Right lobe of liver (tissue), 4 donors: ENCODE measurements around the gene CCDC61.

ENCODE experiments used
- POLR2A ChIP-seq: fragments of 450-650 bp; IDR thresholded peaks from one replicate; pipeline ENCODE4 v1.6.1; 2017; ENCODE audit warnings: antibody characterized with exemption, mild to moderate bottlenecking
- TF ChIP-seq, protein P1 (sequence below), 4 donors: fragments of 200-600 bp in 3 of 4; fragments of 450-650 bp in 1 of 4; IDR thresholded peaks; one replicate each; pipeline versions ENCODE4 v1.5.1 to v1.8.0; 2016 to 2022; ENCODE audit warnings: antibody characterized with exemption in 4 of 4, mild to moderate bottlenecking in 2 of 4
- donor health status: DM: no; HTN: no; CAD: no.
- donor health status: DM: no; HTN: no; CAD: no.
- donor health status: DM: no; HTN: yes; CAD: no.

DNA sequence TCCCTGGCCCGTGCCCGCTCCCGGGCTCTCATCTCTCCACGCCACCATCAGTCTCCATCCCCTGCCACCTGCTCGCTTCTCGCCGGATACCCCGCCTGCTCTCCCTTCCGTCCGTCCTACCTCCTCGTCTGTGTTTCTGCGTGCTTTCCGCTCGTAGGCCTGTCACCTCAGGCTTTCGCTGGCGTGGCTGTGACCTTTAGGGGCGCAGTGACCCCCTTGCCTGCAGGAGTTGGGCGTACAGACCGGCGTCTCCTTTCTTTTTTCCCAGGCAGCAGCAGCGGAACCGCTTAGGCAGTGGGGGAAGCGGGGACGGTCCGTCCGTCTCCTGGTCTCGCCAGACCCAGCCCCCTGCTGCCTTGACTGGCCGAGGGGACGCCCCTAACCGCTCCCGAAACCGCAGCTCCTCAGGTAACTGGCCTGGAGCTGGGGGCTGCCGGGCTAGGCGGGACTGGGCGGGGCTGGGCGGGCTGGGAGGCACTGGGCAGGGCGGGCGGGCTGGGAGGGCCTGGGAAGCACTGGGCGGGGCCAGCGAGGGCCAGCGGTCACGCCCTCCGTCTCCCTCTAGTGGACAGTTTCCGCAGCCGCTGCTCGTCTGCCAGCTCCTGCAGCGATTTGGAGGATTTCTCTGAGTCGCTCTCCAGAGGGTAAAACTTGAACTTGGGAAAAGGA, 21.3 kb downstream of the CCDC61 start:
- TF ChIP-seq, protein P1, sequence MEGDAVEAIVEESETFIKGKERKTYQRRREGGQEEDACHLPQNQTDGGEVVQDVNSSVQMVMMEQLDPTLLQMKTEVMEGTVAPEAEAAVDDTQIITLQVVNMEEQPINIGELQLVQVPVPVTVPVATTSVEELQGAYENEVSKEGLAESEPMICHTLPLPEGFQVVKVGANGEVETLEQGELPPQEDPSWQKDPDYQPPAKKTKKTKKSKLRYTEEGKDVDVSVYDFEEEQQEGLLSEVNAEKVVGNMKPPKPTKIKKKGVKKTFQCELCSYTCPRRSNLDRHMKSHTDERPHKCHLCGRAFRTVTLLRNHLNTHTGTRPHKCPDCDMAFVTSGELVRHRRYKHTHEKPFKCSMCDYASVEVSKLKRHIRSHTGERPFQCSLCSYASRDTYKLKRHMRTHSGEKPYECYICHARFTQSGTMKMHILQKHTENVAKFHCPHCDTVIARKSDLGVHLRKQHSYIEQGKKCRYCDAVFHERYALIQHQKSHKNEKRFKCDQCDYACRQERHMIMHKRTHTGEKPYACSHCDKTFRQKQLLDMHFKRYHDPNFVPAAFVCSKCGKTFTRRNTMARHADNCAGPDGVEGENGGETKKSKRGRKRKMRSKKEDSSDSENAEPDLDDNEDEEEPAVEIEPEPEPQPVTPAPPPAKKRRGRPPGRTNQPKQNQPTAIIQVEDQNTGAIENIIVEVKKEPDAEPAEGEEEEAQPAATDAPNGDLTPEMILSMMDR (IDR thresholded peaks at IDR 0.05): peak; percentile 57 to 90 (median 88)
- TF ChIP-seq POLR2A: no peak
